ENCODE data around the gene RRP1. TPM values are rescaled to one million over a fixed set of nuclear protein-coding genes. Genes with fewer than 3 reads are reported as not detected.

Gene RRP1
- total and polyA plus RNA-seq, 9 of the 15 experiments (the other 6 are each of a cell fraction or from before 2014, with no cell fraction given): 0.89 to 105 (median 51.6) TPM

DNA sequence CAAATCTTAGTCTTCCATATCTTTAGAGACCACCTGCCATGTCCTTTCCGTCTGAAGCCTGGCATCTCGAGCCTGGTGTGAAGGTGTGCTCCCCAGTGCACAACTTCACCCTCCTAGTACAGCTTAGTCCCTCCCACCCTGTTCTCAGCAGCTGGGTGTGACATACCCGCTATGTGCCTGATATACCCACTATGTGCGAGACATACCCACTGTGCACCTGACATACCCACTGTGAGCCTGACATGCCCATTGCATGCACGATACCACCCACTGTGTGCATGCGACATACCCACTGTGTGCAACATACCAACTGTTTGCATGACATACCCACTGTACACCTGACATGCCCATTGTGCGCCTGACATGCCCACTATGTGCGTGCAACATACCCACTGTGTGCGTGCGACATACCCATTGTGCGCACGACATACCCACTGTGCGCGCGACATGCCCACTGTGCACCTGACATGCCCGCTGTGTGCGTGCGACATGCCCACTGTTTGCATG, 3.0 kb upstream of the RRP1 start (continued):
- TF ChIP-seq, protein P1, sequence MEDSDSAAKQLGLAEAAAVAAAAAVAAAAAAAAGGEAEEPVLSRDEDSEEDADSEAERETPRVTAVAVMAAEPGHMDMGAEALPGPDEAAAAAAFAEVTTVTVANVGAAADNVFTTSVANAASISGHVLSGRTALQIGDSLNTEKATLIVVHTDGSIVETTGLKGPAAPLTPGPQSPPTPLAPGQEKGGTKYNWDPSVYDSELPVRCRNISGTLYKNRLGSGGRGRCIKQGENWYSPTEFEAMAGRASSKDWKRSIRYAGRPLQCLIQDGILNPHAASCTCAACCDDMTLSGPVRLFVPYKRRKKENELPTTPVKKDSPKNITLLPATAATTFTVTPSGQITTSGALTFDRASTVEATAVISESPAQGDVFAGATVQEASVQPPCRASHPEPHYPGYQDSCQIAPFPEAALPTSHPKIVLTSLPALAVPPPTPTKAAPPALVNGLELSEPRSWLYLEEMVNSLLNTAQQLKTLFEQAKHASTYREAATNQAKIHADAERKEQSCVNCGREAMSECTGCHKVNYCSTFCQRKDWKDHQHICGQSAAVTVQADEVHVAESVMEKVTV (CRISPR knock-in tag; IDR thresholded peaks at IDR 0.05): no peak
- TF ChIP-seq ZNF134 (CRISPR knock-in tag; conservative IDR thresholded peaks at IDR 0.05) (no peak), ZNF316 (IDR thresholded peaks at IDR 0.05) (no peak), ZC3H4 (CRISPR knock-in tag; IDR thresholded peaks at IDR 0.05; ENCODE audit: borderline replicate concordance) (peak; percentile 72), HMGN3 (IDR thresholded peaks at IDR 0.05; ENCODE audit: borderline replicate concordance, extremely low read depth, insufficient read length, low read depth, low read length) (no peak), ILF3 (IDR thresholded peaks at IDR 0.05; ENCODE audit: borderline replicate concordance) (no peak), CBFB (CRISPR knock-in tag; IDR thresholded peaks at IDR 0.05) (peak; percentile 66), BRCA1 (IDR thresholded peaks at IDR 0.05) (no peak), BRCA1 (CRISPR knock-in tag; IDR thresholded peaks at IDR 0.05) (no peak; the same call in 1 of the 2 replicates), NCOA6 (IDR thresholded peaks at IDR 0.05) (no peak), KDM4B (IDR thresholded peaks at IDR 0.05; ENCODE audit: borderline replicate concordance in 2 of 2, low read depth in 1 of 2) (no peak), ZKSCAN1 (IDR thresholded peaks at IDR 0.05; ENCODE audit: low read depth, low read length) (peak; percentile 96)

Data from K562 (cell line).